ENCODE measurements around the gene APLF. TPM values are rescaled to one million over a fixed set of nuclear protein-coding genes. Genes with fewer than 3 reads are reported as not detected.
A peak's percentile ranks its signal among the peaks of the same experiment; 100 is the strongest.

APLF gene
- total and polyA plus RNA-seq, 3 experiments from 2014 or later, result 1.9 to 4.0 (median 3.6) TPM

- POLR2A ChIA-PET, result interaction anchor here (1.4 kb wide), 2 partner anchors 38 to 39 kb away, joined by 3 to 4 read pairs; partner anchors contain the start of genes APLF and FBXO48
- CTCF ChIA-PET, result interaction anchor here (0.9 to 2.4 kb wide), 7 partner anchors 10 to 403 kb away, joined by 3 to 18 read pairs (median 5); no protein-coding TSS in a partner anchor
- no peaks in the 10 kb centered on the region for H3K27me3 Mint-ChIP-seq
- DNase-seq, result no peak
- peaks cover 21 to 25% (median 24%) of the 10 kb centered on the region in 3 donors for H3K4me1 Mint-ChIP-seq
- H3K4me1 ChIP-seq (ENCODE audit: insufficient read depth, low read length), result peaks cover 14% of the 10 kb centered on the region
- H3K36me3 Mint-ChIP-seq, result peaks cover 4 to 13% (median 5%) of the 10 kb centered on the region in 3 donors
- no peak overlapping the region for H3K27ac ChIP-seq (ENCODE audit: low read depth, low read length)
- no peaks in the 10 kb centered on the region for H3K9me3 ChIP-seq (ENCODE audit: low read length)
- H3K27ac Mint-ChIP-seq, result peak overlapping the region; percentile 1 to 90 (median 72)
- H3K9me3 Mint-ChIP-seq, result peaks cover 0 to 4% (median 0%) of the 10 kb centered on the region in 5 donors
- H3K27me3 ChIP-seq (ENCODE audit: insufficient read depth, low read length, poor library complexity, severe bottlenecking), result no peaks in the 10 kb centered on the region
- H3K36me3 ChIP-seq (ENCODE audit: insufficient read depth, low read length), result no peaks in the 10 kb centered on the region
- peak overlapping the region in 5 of 7 donors; percentile 30 to 73 (median 53) for H3K4me3 Mint-ChIP-seq
- H3K4me3 ChIP-seq (ENCODE audit: low read length), result no peak overlapping the region
Measured at GRCh38 chr2:68505603-68506159, 38.3 kb downstream of the APLF start.

GRCh38 chr2:68506170-68506569, 38.8 kb downstream of the APLF start:
- no peak for DNase-seq
- H3K36me3 Mint-ChIP-seq, result peaks cover 4 to 13% (median 5%) of the 10 kb centered on the region in 3 donors
- H3K4me3 ChIP-seq (ENCODE audit: low read length), result no peak overlapping the region
- CTCF ChIA-PET, result interaction anchor here (0.9 to 2.4 kb wide), 7 partner anchors 10 to 402 kb away, joined by 3 to 18 read pairs (median 5); no protein-coding TSS in a partner anchor
- POLR2A ChIA-PET, result interaction anchor here (0.8 to 1.4 kb wide), 4 partner anchors 10 to 39 kb away, joined by 3 to 5 read pairs (median 4); partner anchors contain the start of genes APLF and FBXO48
- H3K4me3 Mint-ChIP-seq, result peak overlapping the region in 6 of 7 donors; percentile 30 to 73 (median 56)
- H3K27me3 Mint-ChIP-seq, result no peaks in the 10 kb centered on the region
- H3K27ac ChIP-seq (ENCODE audit: low read depth, low read length), result no peak overlapping the region
- H3K27me3 ChIP-seq (ENCODE audit: insufficient read depth, low read length, poor library complexity, severe bottlenecking), result no peaks in the 10 kb centered on the region
- peaks cover 21 to 25% (median 24%) of the 10 kb centered on the region in 3 donors for H3K4me1 Mint-ChIP-seq
- peaks cover 0 to 4% (median 0%) of the 10 kb centered on the region in 5 donors for H3K9me3 Mint-ChIP-seq
- H3K36me3 ChIP-seq (ENCODE audit: insufficient read depth, low read length), result no peaks in the 10 kb centered on the region
- no peaks in the 10 kb centered on the region for H3K9me3 ChIP-seq (ENCODE audit: low read length)
- H3K27ac Mint-ChIP-seq, result peak overlapping the region; percentile 1 to 90 (median 72)
- peaks cover 14% of the 10 kb centered on the region for H3K4me1 ChIP-seq (ENCODE audit: insufficient read depth, low read length)

GRCh38 chr2:68512326-68512725, 44.9 kb downstream of the APLF start:
- H3K4me3 Mint-ChIP-seq, result no peak overlapping the region
- ChIA-PET CTCF (no interaction called here), POLR2A (no interaction called here)
- no peaks in the 10 kb centered on the region for H3K9me3 ChIP-seq (ENCODE audit: low read length)
- peaks cover 3 to 17% (median 9%) of the 10 kb centered on the region in 3 donors for H3K36me3 Mint-ChIP-seq
- no peaks in the 10 kb centered on the region for H3K4me1 ChIP-seq (ENCODE audit: insufficient read depth, low read length)
- peaks cover under 1 to 4% (median 3%) of the 10 kb centered on the region in 3 donors for H3K4me1 Mint-ChIP-seq
- H3K27ac ChIP-seq (ENCODE audit: low read depth, low read length), result no peak overlapping the region
- H3K27me3 Mint-ChIP-seq, result no peaks in the 10 kb centered on the region
- H3K9me3 Mint-ChIP-seq, result peaks cover 0 to 13% (median 4%) of the 10 kb centered on the region in 5 donors
- no peak overlapping the region for H3K4me3 ChIP-seq (ENCODE audit: low read length)
- H3K27ac Mint-ChIP-seq, result no peak overlapping the region
- no peaks in the 10 kb centered on the region for H3K27me3 ChIP-seq (ENCODE audit: insufficient read depth, low read length, poor library complexity, severe bottlenecking)
- DNase-seq, result no peak
- H3K36me3 ChIP-seq (ENCODE audit: insufficient read depth, low read length), result no peaks in the 10 kb centered on the region

GRCh38 chr2:68512966-68513365, 45.6 kb downstream of the APLF start:
- no peaks in the 10 kb centered on the region for H3K4me1 ChIP-seq (ENCODE audit: insufficient read depth, low read length)
- no peaks in the 10 kb centered on the region for H3K4me1 Mint-ChIP-seq
- H3K4me3 Mint-ChIP-seq, result no peak overlapping the region
- H3K27ac ChIP-seq (ENCODE audit: low read depth, low read length), result no peak overlapping the region
- H3K27ac Mint-ChIP-seq, result no peak overlapping the region
- H3K4me3 ChIP-seq (ENCODE audit: low read length), result no peak overlapping the region
- peaks cover 3 to 14% (median 9%) of the 10 kb centered on the region in 3 donors for H3K36me3 Mint-ChIP-seq
- H3K9me3 Mint-ChIP-seq, result peaks cover 0 to 13% (median 4%) of the 10 kb centered on the region in 5 donors
- no peaks in the 10 kb centered on the region for H3K27me3 Mint-ChIP-seq
- no peaks in the 10 kb centered on the region for H3K9me3 ChIP-seq (ENCODE audit: low read length)
- H3K27me3 ChIP-seq (ENCODE audit: insufficient read depth, low read length, poor library complexity, severe bottlenecking), result no peaks in the 10 kb centered on the region
- CTCF ChIA-PET, result interaction anchor here (1.6 kb wide), 1 partner anchor 25 kb away, joined by 3 read pairs; no protein-coding TSS in a partner anchor
- POLR2A ChIA-PET, result no interaction called here
- H3K36me3 ChIP-seq (ENCODE audit: insufficient read depth, low read length), result no peaks in the 10 kb centered on the region
- no peak for DNase-seq

GRCh38 chr2:68514316-68514929, 47.0 kb downstream of the APLF start:
- Mint-ChIP-seq H3K9me3 (peaks cover 0 to 13% (median 4%) of the 10 kb centered on the region in 5 donors), H3K27me3 (no peaks in the 10 kb centered on the region), H3K36me3 (peaks cover 0 to 6% (median 4%) of the 10 kb centered on the region in 3 donors), H3K27ac (no peak overlapping the region), H3K4me3 (peak overlapping the region in 1 of 7 donors; percentile 5), H3K4me1 (no peaks in the 10 kb centered on the region)
- H3K27me3 ChIP-seq (ENCODE audit: insufficient read depth, low read length, poor library complexity, severe bottlenecking), result no peaks in the 10 kb centered on the region
- no peaks in the 10 kb centered on the region for H3K36me3 ChIP-seq (ENCODE audit: insufficient read depth, low read length)
- H3K4me1 ChIP-seq (ENCODE audit: insufficient read depth, low read length), result no peaks in the 10 kb centered on the region
- H3K9me3 ChIP-seq (ENCODE audit: low read length), result no peaks in the 10 kb centered on the region
- H3K4me3 ChIP-seq (ENCODE audit: low read length), result no peak overlapping the region
- ChIA-PET POLR2A (no interaction called here), CTCF (interaction anchor here (1.6 kb wide), 1 partner anchor 27 kb away, joined by 3 read pairs; no protein-coding TSS in a partner anchor)
- no peak for DNase-seq
- H3K27ac ChIP-seq (ENCODE audit: low read depth, low read length), result no peak overlapping the region

GRCh38 chr2:68516051-68516955, 48.9 kb downstream of the APLF start:
- POLR2A ChIA-PET, result interaction anchor here (1.0 to 1.2 kb wide), 2 partner anchors 10 to 264 kb away, joined by 3 to 5 read pairs; partner anchors contain the start of gene PPP3R1
- H3K4me3 Mint-ChIP-seq, result no peak overlapping the region
- Histone ChIP-seq H3K27ac (ENCODE audit: low read depth, low read length) (no peak overlapping the region), H3K36me3 (ENCODE audit: insufficient read depth, low read length) (no peaks in the 10 kb centered on the region), H3K27me3 (ENCODE audit: insufficient read depth, low read length, poor library complexity, severe bottlenecking) (no peaks in the 10 kb centered on the region), H3K9me3 (ENCODE audit: low read length) (no peaks in the 10 kb centered on the region), H3K4me1 (ENCODE audit: insufficient read depth, low read length) (no peaks in the 10 kb centered on the region), H3K4me3 (ENCODE audit: low read length) (no peak overlapping the region)
- H3K4me1 Mint-ChIP-seq, result no peaks in the 10 kb centered on the region
- no peak for DNase-seq
- CTCF ChIA-PET, result interaction anchor here (1.0 to 1.5 kb wide), 4 partner anchors 10 to 235 kb away, joined by 3 to 5 read pairs (median 4); partner anchors contain the start of genes APLF and FBXO48
- H3K27ac Mint-ChIP-seq, result no peak overlapping the region
- H3K9me3 Mint-ChIP-seq, result peaks cover 0 to 13% (median 4%) of the 10 kb centered on the region in 5 donors
- no peaks in the 10 kb centered on the region for H3K27me3 Mint-ChIP-seq
- peaks cover 0 to 6% (median 4%) of the 10 kb centered on the region in 3 donors for H3K36me3 Mint-ChIP-seq

GRCh38 chr2:68519236-68519635, 51.9 kb downstream of the APLF start:
- no peaks in the 10 kb centered on the region for H3K4me1 Mint-ChIP-seq
- CTCF ChIA-PET, result no interaction called here
- H3K36me3 Mint-ChIP-seq, result peaks cover under 1 to 2% (median 2%) of the 10 kb centered on the region in 3 donors

More at GRCh38 chr2:68519236-68519635, 51.9 kb downstream of the APLF start:
- H3K4me3 Mint-ChIP-seq, result no peak overlapping the region
- no peak overlapping the region for H3K4me3 ChIP-seq (ENCODE audit: low read length)
- H3K27me3 ChIP-seq (ENCODE audit: insufficient read depth, low read length, poor library complexity, severe bottlenecking), result no peaks in the 10 kb centered on the region
- no peaks in the 10 kb centered on the region for H3K4me1 ChIP-seq (ENCODE audit: insufficient read depth, low read length)
- H3K27ac Mint-ChIP-seq, result no peak overlapping the region
- H3K27ac ChIP-seq (ENCODE audit: low read depth, low read length), result no peak overlapping the region
- POLR2A ChIA-PET, result no interaction called here
- no peaks in the 10 kb centered on the region for H3K36me3 ChIP-seq (ENCODE audit: insufficient read depth, low read length)
- peaks cover 0 to 3% (median 2%) of the 10 kb centered on the region in 5 donors for H3K9me3 Mint-ChIP-seq
- no peaks in the 10 kb centered on the region for H3K9me3 ChIP-seq (ENCODE audit: low read length)
- H3K27me3 Mint-ChIP-seq, result no peaks in the 10 kb centered on the region
- no peak for DNase-seq

Data from CD8-positive, alpha-beta memory T cell (primary cell).